PFSK-1 (cell line): ENCODE results near the gene HGS.

ENCODE experiments used
- FOXP2 ChIP-seq: optimal IDR thresholded peaks from 2 replicates; pipeline ENCODE3; 2011; ENCODE audit warnings: borderline replicate concordance, control low read depth, inconsistent platforms; ENCODE audit not compliant: insufficient read depth; ENCODE audit errors: extremely low read length, extremely low read depth
- POLR2AphosphoS5 ChIP-seq: IDR thresholded peaks from 2 replicates; pipeline ENCODE4 v1.6.1; 2012; ENCODE audit warnings: low read depth, mild to moderate bottlenecking, control low read depth, low read length, moderate library complexity
- SIN3A ChIP-seq: IDR thresholded peaks from 2 replicates; pipeline ENCODE4 v1.6.1; 2012; ENCODE audit warnings: mild to moderate bottlenecking, low read length, moderate library complexity, borderline replicate concordance; ENCODE audit not compliant: insufficient read depth
- TAF1 ChIP-seq: IDR thresholded peaks from 2 replicates; pipeline ENCODE4 v1.6.1; 2012; ENCODE audit warnings: low read length, control low read depth, borderline replicate concordance; ENCODE audit not compliant: insufficient read depth
- TF ChIP-seq, protein P1 (sequence below), 2 experiments: IDR thresholded peaks; 2 replicates each; pipeline versions ENCODE4 v1.6.1 to v1.8.0; 2011 to 2012; ENCODE audit warnings: low read depth in 2 of 2, low read length in 2 of 2, control low read depth in 1 of 2, inconsistent platforms in 1 of 2, mild to moderate bottlenecking in 1 of 2, moderate library complexity in 1 of 2; ENCODE audit not compliant: insufficient read depth in 1 of 2

The HGS gene

DNA sequence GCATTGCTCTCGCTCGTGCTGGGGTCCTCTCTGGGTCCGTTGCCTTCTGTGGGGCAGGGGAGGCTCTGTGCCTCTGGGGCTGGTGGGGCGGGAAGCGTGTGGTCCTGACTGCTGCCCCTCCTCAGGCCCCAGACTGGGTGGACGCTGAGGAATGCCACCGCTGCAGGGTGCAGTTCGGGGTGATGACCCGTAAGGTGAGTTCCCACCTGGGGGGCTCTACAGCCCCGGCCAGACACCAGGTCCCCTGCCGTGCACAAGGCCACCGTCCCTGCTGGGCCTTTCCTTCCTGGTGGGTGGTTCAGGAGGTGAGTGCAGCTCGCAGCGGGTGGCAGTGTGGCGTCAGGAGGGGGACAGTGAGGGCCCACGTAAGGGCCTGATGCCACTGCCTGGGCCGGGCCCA is 6.7 kb downstream of the HGS start:
- TF ChIP-seq FOXP2 (no peak), POLR2AphosphoS5 (no peak), SIN3A (no peak), TAF1 (no peak)
- TF ChIP-seq, protein P1, sequence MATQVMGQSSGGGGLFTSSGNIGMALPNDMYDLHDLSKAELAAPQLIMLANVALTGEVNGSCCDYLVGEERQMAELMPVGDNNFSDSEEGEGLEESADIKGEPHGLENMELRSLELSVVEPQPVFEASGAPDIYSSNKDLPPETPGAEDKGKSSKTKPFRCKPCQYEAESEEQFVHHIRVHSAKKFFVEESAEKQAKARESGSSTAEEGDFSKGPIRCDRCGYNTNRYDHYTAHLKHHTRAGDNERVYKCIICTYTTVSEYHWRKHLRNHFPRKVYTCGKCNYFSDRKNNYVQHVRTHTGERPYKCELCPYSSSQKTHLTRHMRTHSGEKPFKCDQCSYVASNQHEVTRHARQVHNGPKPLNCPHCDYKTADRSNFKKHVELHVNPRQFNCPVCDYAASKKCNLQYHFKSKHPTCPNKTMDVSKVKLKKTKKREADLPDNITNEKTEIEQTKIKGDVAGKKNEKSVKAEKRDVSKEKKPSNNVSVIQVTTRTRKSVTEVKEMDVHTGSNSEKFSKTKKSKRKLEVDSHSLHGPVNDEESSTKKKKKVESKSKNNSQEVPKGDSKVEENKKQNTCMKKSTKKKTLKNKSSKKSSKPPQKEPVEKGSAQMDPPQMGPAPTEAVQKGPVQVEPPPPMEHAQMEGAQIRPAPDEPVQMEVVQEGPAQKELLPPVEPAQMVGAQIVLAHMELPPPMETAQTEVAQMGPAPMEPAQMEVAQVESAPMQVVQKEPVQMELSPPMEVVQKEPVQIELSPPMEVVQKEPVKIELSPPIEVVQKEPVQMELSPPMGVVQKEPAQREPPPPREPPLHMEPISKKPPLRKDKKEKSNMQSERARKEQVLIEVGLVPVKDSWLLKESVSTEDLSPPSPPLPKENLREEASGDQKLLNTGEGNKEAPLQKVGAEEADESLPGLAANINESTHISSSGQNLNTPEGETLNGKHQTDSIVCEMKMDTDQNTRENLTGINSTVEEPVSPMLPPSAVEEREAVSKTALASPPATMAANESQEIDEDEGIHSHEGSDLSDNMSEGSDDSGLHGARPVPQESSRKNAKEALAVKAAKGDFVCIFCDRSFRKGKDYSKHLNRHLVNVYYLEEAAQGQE (IDR thresholded peaks at IDR 0.05; ENCODE audit: insufficient read depth in 1 of 2, low read depth in 2 of 2, low read length in 2 of 2) = no peak

- TF ChIP-seq TAF1 (no peak), SIN3A (no peak)
- TF ChIP-seq, protein P1 (IDR thresholded peaks at IDR 0.05; ENCODE audit: insufficient read depth in 1 of 2, low read depth in 2 of 2, low read length in 2 of 2) = no peak
Measured at GRCh38 chr17:81691196-81691595, 7.4 kb downstream of the HGS start.

- TF ChIP-seq TAF1 (no peak), FOXP2 (no peak), POLR2AphosphoS5 (no peak), SIN3A (no peak)
- TF ChIP-seq, protein P1 (IDR thresholded peaks at IDR 0.05; ENCODE audit: insufficient read depth in 1 of 2, low read depth in 2 of 2, low read length in 2 of 2) = no peak
Measured at GRCh38 chr17:81691608-81692007, 7.8 kb downstream of the HGS start.

DNA sequence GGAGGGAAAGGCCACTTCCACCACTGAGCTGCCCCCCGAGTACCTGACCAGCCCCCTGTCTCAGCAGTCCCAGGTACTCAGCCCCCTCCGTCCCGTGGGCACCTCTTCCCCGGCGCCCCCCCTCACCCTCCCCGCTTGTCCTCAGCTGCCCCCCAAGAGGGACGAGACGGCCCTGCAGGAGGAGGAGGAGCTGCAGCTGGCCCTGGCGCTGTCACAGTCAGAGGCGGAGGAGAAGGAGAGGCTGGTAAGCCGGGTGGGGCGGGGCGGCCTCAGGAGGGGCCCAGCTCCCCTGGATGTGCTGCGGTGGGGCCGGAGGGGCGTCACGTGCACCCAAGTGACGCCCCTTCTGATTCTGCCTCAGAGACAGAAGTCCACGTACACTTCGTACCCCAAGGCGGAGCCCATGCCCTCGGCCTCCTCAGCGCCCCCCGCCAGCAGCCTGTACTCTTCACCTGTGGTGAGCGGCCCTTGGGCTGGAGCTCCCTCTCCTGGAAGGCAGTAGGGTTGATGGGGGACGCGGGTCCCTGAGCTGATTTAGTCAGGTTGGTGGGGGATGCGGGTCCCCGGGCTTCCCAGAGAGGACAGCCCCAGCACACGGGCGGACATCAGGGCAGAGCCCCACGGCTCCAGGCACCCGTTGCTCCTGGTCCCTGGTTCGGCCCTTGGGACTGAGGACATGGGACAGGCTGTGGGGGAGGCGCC is 9.8 kb downstream of the HGS start:
- TF ChIP-seq POLR2AphosphoS5 = no peak
- TF ChIP-seq TAF1 = no peak
- no peak for TF ChIP-seq FOXP2
- no peak for TF ChIP-seq SIN3A
- TF ChIP-seq, protein P1 (IDR thresholded peaks at IDR 0.05; ENCODE audit: insufficient read depth in 1 of 2, low read depth in 2 of 2, low read length in 2 of 2) = no peak

DNA sequence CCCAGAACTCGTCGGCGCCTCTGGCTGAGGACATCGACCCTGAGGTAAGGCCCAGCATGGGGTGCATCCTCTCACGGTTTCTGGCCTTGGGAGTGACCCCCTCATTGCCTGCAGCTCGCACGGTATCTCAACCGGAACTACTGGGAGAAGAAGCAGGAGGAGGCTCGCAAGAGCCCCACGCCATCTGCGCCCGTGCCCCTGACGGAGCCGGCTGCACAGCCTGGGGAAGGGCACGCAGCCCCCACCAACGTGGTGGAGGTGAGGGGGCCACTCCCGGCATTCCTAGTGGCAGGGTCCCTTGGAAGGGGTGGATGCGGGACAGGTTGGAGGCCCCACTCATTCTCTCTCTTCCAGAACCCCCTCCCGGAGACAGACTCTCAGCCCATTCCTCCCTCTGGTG is 11.0 kb downstream of the HGS start:
- TF ChIP-seq POLR2AphosphoS5 (no peak), TAF1 (no peak), SIN3A (no peak)
- TF ChIP-seq, protein P1 (IDR thresholded peaks at IDR 0.05; ENCODE audit: insufficient read depth in 1 of 2, low read depth in 2 of 2, low read length in 2 of 2) = no peak
